ENCODE results near the gene NTN5. TPM values are rescaled to one million over a fixed set of nuclear protein-coding genes. Genes with fewer than 3 reads are reported as not detected.

The NTN5 gene
- total RNA-seq, 1 donor from 2014 or later: 0.11 TPM

GRCh38 chr19:48635263-48635965 is 37.4 kb downstream of the NTN5 start:
- DNase-seq (ENCODE audit: low read depth) (no peak), FAIRE-seq (no peak)
- Histone ChIP-seq H3K9ac (ENCODE audit: low read length) (peak overlapping the region; percentile 38), H3K36me3 (ENCODE audit: insufficient read depth, low read length) (no peaks in the 10 kb centered on the region), H3K27ac (ENCODE audit: low read depth, low read length) (no peak overlapping the region), H3K4me3 (ENCODE audit: insufficient read depth, low read depth, low read length) (peak overlapping the region; percentile 35), H2AFZ (ENCODE audit: low read depth, low read length) (peak overlapping the region; percentile 25), H4K20me1 (ENCODE audit: insufficient read depth, low read length) (no peaks in the 10 kb centered on the region), H3K4me2 (ENCODE audit: low read length) (peak overlapping the region; percentile 88), H3K9me3 (ENCODE audit: insufficient read depth, low read depth, low read length) (no peaks in the 10 kb centered on the region), H3K27me3 (ENCODE audit: insufficient read depth, low read length) (peaks cover 3% of the 10 kb centered on the region), H3K79me2 (ENCODE audit: insufficient read depth, low read length) (no peaks in the 10 kb centered on the region), H3K4me1 (ENCODE audit: insufficient read depth, low read length) (peaks cover 40% of the 10 kb centered on the region)
- Mint-ChIP-seq H3K4me1 (ENCODE audit: low read depth, unreplicated experiment) (peaks cover 3% of the 10 kb centered on the region), H3K27me3 (ENCODE audit: low read depth, unreplicated experiment) (peaks cover 5% of the 10 kb centered on the region), H3K36me3 (ENCODE audit: low read depth, unreplicated experiment) (no peaks in the 10 kb centered on the region), H3K27ac (ENCODE audit: unreplicated experiment) (no peak overlapping the region), H3K9me3 (ENCODE audit: unreplicated experiment) (no peaks in the 10 kb centered on the region), H3K4me3 (ENCODE audit: unreplicated experiment) (no peak overlapping the region)
- TF ChIP-seq EZH2 (IDR thresholded peaks at IDR 0.05; ENCODE audit: insufficient read depth, low read length): no peak
- no peak for TF ChIP-seq CTCF (IDR thresholded peaks at IDR 0.05; ENCODE audit: insufficient read depth, low read depth, low read length)

- peaks cover 3% of the 10 kb centered on the region for H3K4me1 Mint-ChIP-seq (ENCODE audit: low read depth, unreplicated experiment)
- Histone ChIP-seq H3K4me1 (ENCODE audit: insufficient read depth, low read length) (peaks cover 46% of the 10 kb centered on the region), H3K27ac (ENCODE audit: low read depth, low read length) (no peak overlapping the region), H4K20me1 (ENCODE audit: insufficient read depth, low read length) (no peaks in the 10 kb centered on the region), H3K36me3 (ENCODE audit: insufficient read depth, low read length) (no peaks in the 10 kb centered on the region), H2AFZ (ENCODE audit: low read depth, low read length) (peak overlapping the region; percentile 35), H3K9me3 (ENCODE audit: insufficient read depth, low read depth, low read length) (no peaks in the 10 kb centered on the region), H3K9ac (ENCODE audit: low read length) (peak overlapping the region; percentile 29), H3K27me3 (ENCODE audit: insufficient read depth, low read length) (peaks cover 3% of the 10 kb centered on the region), H3K79me2 (ENCODE audit: insufficient read depth, low read length) (no peaks in the 10 kb centered on the region), H3K4me3 (ENCODE audit: insufficient read depth, low read depth, low read length) (no peak overlapping the region), H3K4me2 (ENCODE audit: low read length) (peak overlapping the region; percentile 88)
- no peak overlapping the region for H3K27ac Mint-ChIP-seq (ENCODE audit: unreplicated experiment)
- H3K4me3 Mint-ChIP-seq (ENCODE audit: unreplicated experiment): peak overlapping the region; percentile 14
- no peaks in the 10 kb centered on the region for H3K9me3 Mint-ChIP-seq (ENCODE audit: unreplicated experiment)
- DNase-seq (ENCODE audit: low read depth) (peak; percentile 80), FAIRE-seq (no peak)
- H3K27me3 Mint-ChIP-seq (ENCODE audit: low read depth, unreplicated experiment): peaks cover 3% of the 10 kb centered on the region
- H3K36me3 Mint-ChIP-seq (ENCODE audit: low read depth, unreplicated experiment): no peaks in the 10 kb centered on the region
- TF ChIP-seq EZH2 (IDR thresholded peaks at IDR 0.05; ENCODE audit: insufficient read depth, low read length) (no peak), CTCF (IDR thresholded peaks at IDR 0.05; ENCODE audit: insufficient read depth, low read depth, low read length) (no peak)
Measured at GRCh38 chr19:48634424-48635262, 38.2 kb downstream of the NTN5 start.
